HCT116 (cell line): Measurements from ENCODE around the gene TUBB1. TPM values are rescaled to one million over a fixed set of nuclear protein-coding genes. Genes with fewer than 3 reads are reported as not detected.

Experiments used
- ATAC-seq: fragments of 200-7000 bp; cut with Tn5 transposase; 2 replicates; pipeline ENCODE4 v1.9.1; 2020; ENCODE audit warnings: mild to moderate bottlenecking, moderate library complexity
- BruUV-seq: library from RNA; stranded (reverse); fragments of 400-500 nt; replicated peaks from 2 replicates; lab custom pipeline; 2021; lab: Mats Ljungman, UMichigan
- CTCF ChIA-PET: fragments of 300-600 bp; sonication (Branson Sonifier 250); formaldehyde crosslinking; loops from one replicate; lab custom pipeline; 2021; ENCODE audit warnings: antibody characterized with exemption; lab: Charles Lee
- POLR2A ChIA-PET: fragments of 300-600, 350-600 bp; sonication (Branson Sonifier 250); formaldehyde crosslinking; loops from one replicate; lab custom pipeline; 2021; ENCODE audit warnings: antibody characterized with exemption; lab: Charles Lee
- RAD21 ChIA-PET, 2 experiments: fragments of 300-600 bp; sonication (Branson Sonifier 250); formaldehyde crosslinking; loops; one replicate each; lab custom pipeline; 2023; ENCODE audit warnings: low total read pairs in 2 of 2; ENCODE audit not compliant: uncharacterized antibody in 2 of 2, unreplicated experiment in 2 of 2, low non-redundant PET in 1 of 2; lab: Charles Lee
- DNase-seq: peaks from one replicate; pipeline ENCODE4 v3.0.0-alpha.2; 2010; ENCODE audit warnings: low read depth, low spot score
- H2AFZ ChIP-seq: fragments of 200-600 bp; shearing (Covaris generic), sonication (generic); 2 replicates; pipeline ENCODE4 v1.6.1; 2017; ENCODE audit warnings: low read depth, mixed run types, mixed read lengths, antibody characterized with exemption, low read length; ENCODE audit not compliant: poor library complexity, severe bottlenecking
- H3K27ac ChIP-seq: 2 replicates; pipeline ENCODE4 v1.5.1; 2012; ENCODE audit warnings: low read depth, low read length
- H3K27me3 ChIP-seq: fragments of 200-600 bp; sonication (generic); 2 replicates; pipeline ENCODE4 v1.6.1; 2016; ENCODE audit warnings: mixed run types, low read length, mixed read lengths; ENCODE audit not compliant: insufficient read depth
- H3K36me3 ChIP-seq, 2 experiments: fragments of 200-500 bp in 1 of 2; fragments of 200-600 bp in 1 of 2; sonication (Bioruptor generic) in 1 of 2; sonication (generic) in 1 of 2; 2 replicates each; pipeline versions ENCODE4 v1.5.1 to v1.6.1; 2014 to 2016; ENCODE audit warnings: low read length in 2 of 2, inconsistent platforms in 1 of 2, mixed read lengths in 1 of 2, mixed run types in 1 of 2; ENCODE audit not compliant: insufficient read depth in 2 of 2, control insufficient read depth in 1 of 2
- H3K4me1 ChIP-seq, 2 experiments: fragments of 200-600 bp in 1 of 2; sonication (generic) in 1 of 2; 2 replicates each; pipeline versions ENCODE4 v1.5.1 to v1.6.1; 2012 to 2017; ENCODE audit warnings: low read length in 2 of 2, inconsistent platforms in 1 of 2, mild to moderate bottlenecking in 1 of 2, mixed read lengths in 1 of 2, mixed run types in 1 of 2, moderate library complexity in 1 of 2; ENCODE audit not compliant: insufficient read depth in 2 of 2, control insufficient read depth in 1 of 2
- H3K4me2 ChIP-seq: fragments of 200-600 bp; sonication (generic); 2 replicates; pipeline ENCODE4 v1.6.1; 2017; ENCODE audit warnings: mixed run types, low read length, mixed read lengths
- H3K4me3 ChIP-seq, 2 experiments: fragments of 200-600 bp in 1 of 2; sonication (generic) in 1 of 2; replicated peaks in 1 of 2; 2 replicates each; pipeline ENCODE4 v1.5.1; 2011 to 2016; ENCODE audit warnings: low read length in 2 of 2, control low read depth in 1 of 2, low read depth in 1 of 2, mild to moderate bottlenecking in 1 of 2, mixed read lengths in 1 of 2, mixed run types in 1 of 2
- H3K79me2 ChIP-seq: fragments of 200-600 bp; sonication (generic); 2 replicates; pipeline ENCODE4 v1.6.1; 2017; ENCODE audit warnings: mild to moderate bottlenecking, mixed run types, low read length, moderate library complexity, mixed read lengths; ENCODE audit not compliant: insufficient read depth
- H3K9ac ChIP-seq: fragments of 200-600 bp; sonication (generic); 2 replicates; pipeline ENCODE4 v1.6.1; 2016; ENCODE audit warnings: low read length, mixed read lengths
- H3K9me2 ChIP-seq: fragments of 200-600 bp; sonication (generic), shearing (Covaris generic); 2 replicates; pipeline ENCODE4 v1.6.1; 2017; ENCODE audit warnings: mixed run types, mild to moderate bottlenecking, moderate library complexity; ENCODE audit not compliant: insufficient read depth
- H3K9me3 ChIP-seq, 2 experiments: fragments of 200-500 bp in 1 of 2; fragments of 200-600 bp in 1 of 2; sonication (Bioruptor generic) in 1 of 2; sonication (generic) in 1 of 2; 2 replicates each; pipeline ENCODE4 v1.6.1; 2014 to 2017; ENCODE audit warnings: low read length in 2 of 2, mixed read lengths in 2 of 2, inconsistent platforms in 1 of 2, low read depth in 1 of 2, mild to moderate bottlenecking in 1 of 2, mixed run types in 1 of 2, moderate library complexity in 1 of 2; ENCODE audit not compliant: control insufficient read depth in 1 of 2, insufficient read depth in 1 of 2
- H4K20me1 ChIP-seq: fragments of 200-600 bp; sonication (generic), shearing (Covaris generic); 2 replicates; pipeline ENCODE4 v1.6.1; 2017; ENCODE audit warnings: mixed run types, mild to moderate bottlenecking, moderate library complexity; ENCODE audit not compliant: insufficient read depth
- EZH2 ChIP-seq: fragments of 200-600 bp; sonication (generic); IDR thresholded peaks from 2 replicates; pipeline ENCODE4 v1.6.1; 2017; ENCODE audit warnings: antibody characterized with exemption, mixed run types
- JUND ChIP-seq: IDR thresholded peaks from 2 replicates; pipeline ENCODE4 v1.6.1; 2012
- POLR2AphosphoS5 ChIP-seq: IDR thresholded peaks from 2 replicates; pipeline ENCODE4 v1.6.1; 2011; ENCODE audit warnings: mild to moderate bottlenecking, low read depth, low read length, moderate library complexity
- SIN3A ChIP-seq: IDR thresholded peaks from 2 replicates; pipeline ENCODE4 v1.6.1; 2012; ENCODE audit warnings: low read depth
- SP1 ChIP-seq: IDR thresholded peaks from 2 replicates; pipeline ENCODE4 v1.6.1; 2012; ENCODE audit warnings: low read depth
- TCF7L2 ChIP-seq: IDR thresholded peaks from 2 replicates; pipeline ENCODE4 v1.7.0; 2011; ENCODE audit warnings: borderline replicate concordance, inconsistent platforms; ENCODE audit not compliant: insufficient read depth, insufficient read length; ENCODE audit errors: extremely low read depth
- intact Hi-C: fragments of 100-400 bp; cut with micrococcal nuclease; formaldehyde crosslinking; loops from 2 replicates; pipeline ENCODE4 v1.10.0; 2022
- total RNA-seq: library from RNA; stranded (reverse); gene quantifications from one replicate; pipeline ENCODE4 v1.2.1, GENCODE V29; 2021; ENCODE audit not compliant: unreplicated experiment
- TF ChIP-seq, protein P1 (sequence below): IDR thresholded peaks from 2 replicates; pipeline ENCODE4 v1.6.1; 2012
- TF ChIP-seq, protein P2 (sequence below): IDR thresholded peaks from 2 replicates; pipeline ENCODE4 v1.6.1; 2012
- TF ChIP-seq, protein P3 (sequence below): IDR thresholded peaks from 2 replicates; pipeline ENCODE4 v1.6.1; 2012; ENCODE audit warnings: low read depth

Gene TUBB1
- total RNA-seq, 1 experiment from 2014 or later: not detected

DNA sequence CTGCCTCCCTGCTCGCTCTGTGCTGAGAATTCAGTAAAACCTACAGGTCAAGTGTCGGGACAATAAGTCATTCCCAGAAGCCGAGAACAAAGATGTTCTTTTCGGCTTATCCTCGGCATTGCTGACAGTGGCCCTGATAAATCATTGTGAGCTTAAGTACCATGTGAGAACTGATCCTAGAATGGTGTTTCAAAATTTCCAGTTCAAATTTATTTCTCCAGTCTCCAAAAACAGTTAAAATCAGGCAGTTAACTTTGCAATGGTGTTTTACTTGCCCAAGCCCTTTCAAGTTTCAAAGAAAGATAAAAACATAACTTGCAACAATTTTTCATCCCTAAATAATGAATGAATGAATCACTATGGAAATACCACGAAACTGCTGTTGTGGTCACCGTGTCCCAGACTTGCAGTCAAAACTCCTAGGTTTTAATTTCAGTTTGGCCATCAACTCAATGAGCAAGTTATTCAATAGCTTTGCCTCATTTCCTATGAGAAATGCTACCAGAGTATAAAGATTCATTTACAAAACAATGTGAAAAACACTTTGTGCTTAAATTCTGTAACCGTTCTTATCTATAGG is 8.6 kb downstream of the TUBB1 start:
- no peak overlapping the region for H3K4me2 ChIP-seq
- no peaks in the 10 kb centered on the region for H3K9me2 ChIP-seq
- TF ChIP-seq EZH2 (no peak), SIN3A (no peak), POLR2AphosphoS5 (no peak), TCF7L2 (no peak), SP1 (no peak), JUND (no peak)
- TF ChIP-seq, protein P1, sequence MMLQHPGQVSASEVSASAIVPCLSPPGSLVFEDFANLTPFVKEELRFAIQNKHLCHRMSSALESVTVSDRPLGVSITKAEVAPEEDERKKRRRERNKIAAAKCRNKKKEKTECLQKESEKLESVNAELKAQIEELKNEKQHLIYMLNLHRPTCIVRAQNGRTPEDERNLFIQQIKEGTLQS: no peak
- TF ChIP-seq, protein P2, sequence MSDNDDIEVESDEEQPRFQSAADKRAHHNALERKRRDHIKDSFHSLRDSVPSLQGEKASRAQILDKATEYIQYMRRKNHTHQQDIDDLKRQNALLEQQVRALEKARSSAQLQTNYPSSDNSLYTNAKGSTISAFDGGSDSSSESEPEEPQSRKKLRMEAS: no peak
- TF ChIP-seq, protein P3, sequence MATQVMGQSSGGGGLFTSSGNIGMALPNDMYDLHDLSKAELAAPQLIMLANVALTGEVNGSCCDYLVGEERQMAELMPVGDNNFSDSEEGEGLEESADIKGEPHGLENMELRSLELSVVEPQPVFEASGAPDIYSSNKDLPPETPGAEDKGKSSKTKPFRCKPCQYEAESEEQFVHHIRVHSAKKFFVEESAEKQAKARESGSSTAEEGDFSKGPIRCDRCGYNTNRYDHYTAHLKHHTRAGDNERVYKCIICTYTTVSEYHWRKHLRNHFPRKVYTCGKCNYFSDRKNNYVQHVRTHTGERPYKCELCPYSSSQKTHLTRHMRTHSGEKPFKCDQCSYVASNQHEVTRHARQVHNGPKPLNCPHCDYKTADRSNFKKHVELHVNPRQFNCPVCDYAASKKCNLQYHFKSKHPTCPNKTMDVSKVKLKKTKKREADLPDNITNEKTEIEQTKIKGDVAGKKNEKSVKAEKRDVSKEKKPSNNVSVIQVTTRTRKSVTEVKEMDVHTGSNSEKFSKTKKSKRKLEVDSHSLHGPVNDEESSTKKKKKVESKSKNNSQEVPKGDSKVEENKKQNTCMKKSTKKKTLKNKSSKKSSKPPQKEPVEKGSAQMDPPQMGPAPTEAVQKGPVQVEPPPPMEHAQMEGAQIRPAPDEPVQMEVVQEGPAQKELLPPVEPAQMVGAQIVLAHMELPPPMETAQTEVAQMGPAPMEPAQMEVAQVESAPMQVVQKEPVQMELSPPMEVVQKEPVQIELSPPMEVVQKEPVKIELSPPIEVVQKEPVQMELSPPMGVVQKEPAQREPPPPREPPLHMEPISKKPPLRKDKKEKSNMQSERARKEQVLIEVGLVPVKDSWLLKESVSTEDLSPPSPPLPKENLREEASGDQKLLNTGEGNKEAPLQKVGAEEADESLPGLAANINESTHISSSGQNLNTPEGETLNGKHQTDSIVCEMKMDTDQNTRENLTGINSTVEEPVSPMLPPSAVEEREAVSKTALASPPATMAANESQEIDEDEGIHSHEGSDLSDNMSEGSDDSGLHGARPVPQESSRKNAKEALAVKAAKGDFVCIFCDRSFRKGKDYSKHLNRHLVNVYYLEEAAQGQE: no peak
- ATAC-seq (no peak), DNase-seq (no peak)
- RAD21 ChIA-PET: no interaction called here
- H4K20me1 ChIP-seq: peaks cover 30% of the 10 kb centered on the region; the same call in 1 of the 2 replicates
- H3K27me3 ChIP-seq: no peaks in the 10 kb centered on the region
- H3K27ac ChIP-seq: no peak overlapping the region
- H3K79me2 ChIP-seq: peaks cover 75% of the 10 kb centered on the region
- H3K9ac ChIP-seq: no peak overlapping the region
- H3K36me3 ChIP-seq: peaks cover 34 to 62% of the 10 kb centered on the region in 2 experiments
- intact Hi-C loops: no loop called here
- CTCF ChIA-PET: no interaction called here
- peaks cover 5 to 14% of the 10 kb centered on the region in 2 experiments for H3K4me1 ChIP-seq
- no peak overlapping the region for H3K4me3 ChIP-seq
- POLR2A ChIA-PET: no interaction called here
- no peak overlapping the region for H2AFZ ChIP-seq
- H3K9me3 ChIP-seq: no peaks in the 10 kb centered on the region
- BruUV-seq: no TSS peak
